Measurements from ENCODE around the gene DACT2. TPM values are rescaled to one million over a fixed set of nuclear protein-coding genes. Genes with fewer than 3 reads are reported as not detected.
"Not testable (repeated sequence)": the region's sequence is repeated elsewhere in the genome, so short reads cannot be mapped to it uniquely, and the experiment has no call there.

The DACT2 gene
- total RNA-seq, 1 donor from 2014 or later, result 2.3 TPM

- Mint-ChIP-seq H3K4me1 (ENCODE audit: low read depth) (no peaks in the 10 kb centered on the region), H3K36me3 (ENCODE audit: low read depth) (no peaks in the 10 kb centered on the region), H3K27me3 (ENCODE audit: insufficient read depth) (peaks cover 13% of the 10 kb centered on the region), H3K4me3 (no peak overlapping the region), H3K27ac (no peak overlapping the region), H3K9me3 (no peaks in the 10 kb centered on the region)
- DNase-seq (ENCODE audit: low spot score), result no peak
- intact Hi-C loops (cut with micrococcal nuclease), result no loop called here
Observed at GRCh38 chr6:168330403-168330802, 10.8 kb upstream of the DACT2 start.

- intact Hi-C loops (cut with micrococcal nuclease), result no loop called here
- no peaks in the 10 kb centered on the region for H3K36me3 Mint-ChIP-seq (ENCODE audit: low read depth)
- H3K4me1 Mint-ChIP-seq (ENCODE audit: low read depth), result no peaks in the 10 kb centered on the region
- peaks cover 16% of the 10 kb centered on the region for H3K27me3 Mint-ChIP-seq (ENCODE audit: insufficient read depth)
- no peak overlapping the region for H3K27ac Mint-ChIP-seq
- H3K9me3 Mint-ChIP-seq, result no peaks in the 10 kb centered on the region
- DNase-seq (ENCODE audit: low spot score), result no peak
- no peak overlapping the region for H3K4me3 Mint-ChIP-seq
Observed at GRCh38 chr6:168328086-168328485, 8.5 kb upstream of the DACT2 start.

GRCh38 chr6:168326294-168327261 is 7.0 kb upstream of the DACT2 start:
- Mint-ChIP-seq H3K4me3 (no peak overlapping the region), H3K27me3 (ENCODE audit: insufficient read depth) (peaks cover 18% of the 10 kb centered on the region), H3K36me3 (ENCODE audit: low read depth) (no peaks in the 10 kb centered on the region), H3K9me3 (no peaks in the 10 kb centered on the region), H3K27ac (no peak overlapping the region), H3K4me1 (ENCODE audit: low read depth) (no peaks in the 10 kb centered on the region)
- DNase-seq (ENCODE audit: low spot score), result no peak
- intact Hi-C loops (cut with micrococcal nuclease), result no loop called here

GRCh38 chr6:168322966-168323365 is 3.4 kb upstream of the DACT2 start:
- DNase-seq (ENCODE audit: low spot score), result no peak
- H3K9me3 Mint-ChIP-seq, result peaks cover 6% of the 10 kb centered on the region
- intact Hi-C loops (cut with micrococcal nuclease), result no loop called here
- H3K36me3 Mint-ChIP-seq (ENCODE audit: low read depth), result no peaks in the 10 kb centered on the region
- no peak overlapping the region for H3K4me3 Mint-ChIP-seq
- H3K4me1 Mint-ChIP-seq (ENCODE audit: low read depth), result no peaks in the 10 kb centered on the region
- H3K27me3 Mint-ChIP-seq (ENCODE audit: insufficient read depth), result peaks cover 35% of the 10 kb centered on the region
- H3K27ac Mint-ChIP-seq, result no peak overlapping the region

- Mint-ChIP-seq H3K4me3 (no peak overlapping the region), H3K9me3 (peaks cover 6% of the 10 kb centered on the region), H3K36me3 (ENCODE audit: low read depth) (no peaks in the 10 kb centered on the region), H3K4me1 (ENCODE audit: low read depth) (no peaks in the 10 kb centered on the region), H3K27ac (no peak overlapping the region), H3K27me3 (ENCODE audit: insufficient read depth) (peaks cover 28% of the 10 kb centered on the region)
- no peak for DNase-seq (ENCODE audit: low spot score)
- intact Hi-C loops (cut with micrococcal nuclease), result no loop called here
Observed at GRCh38 chr6:168320634-168321033, 1.1 kb upstream of the DACT2 start.

- intact Hi-C loops (cut with micrococcal nuclease), result no loop called here
- Mint-ChIP-seq H3K4me3 (no peak overlapping the region), H3K9me3 (peaks cover 6% of the 10 kb centered on the region), H3K36me3 (ENCODE audit: low read depth) (no peaks in the 10 kb centered on the region), H3K27me3 (ENCODE audit: insufficient read depth) (peaks cover 32% of the 10 kb centered on the region), H3K4me1 (ENCODE audit: low read depth) (no peaks in the 10 kb centered on the region), H3K27ac (no peak overlapping the region)
- no peak for DNase-seq (ENCODE audit: low spot score)
Observed at GRCh38 chr6:168318579-168319278, 848 bp downstream of the DACT2 start.

- Mint-ChIP-seq H3K4me3 (no peak overlapping the region), H3K4me1 (ENCODE audit: low read depth) (no peaks in the 10 kb centered on the region)
Observed at GRCh38 chr6:168318090-168318489, 1.5 kb downstream of the DACT2 start.

GRCh38 chr6:168315596-168315995 is 4.0 kb downstream of the DACT2 start:
- no peaks in the 10 kb centered on the region for H3K36me3 Mint-ChIP-seq (ENCODE audit: low read depth)

More at GRCh38 chr6:168318090-168318489, 1.5 kb downstream of the DACT2 start:
- peaks cover 33% of the 10 kb centered on the region for H3K27me3 Mint-ChIP-seq (ENCODE audit: insufficient read depth)
- no peak for DNase-seq (ENCODE audit: low spot score)
- H3K27ac Mint-ChIP-seq, result no peak overlapping the region
- intact Hi-C loops (cut with micrococcal nuclease), result no loop called here
- peaks cover 6% of the 10 kb centered on the region for H3K9me3 Mint-ChIP-seq
- no peaks in the 10 kb centered on the region for H3K36me3 Mint-ChIP-seq (ENCODE audit: low read depth)

GRCh38 chr6:168314948-168315347 is 4.6 kb downstream of the DACT2 start:
- H3K27ac Mint-ChIP-seq, result no peak overlapping the region
- intact Hi-C loops (cut with micrococcal nuclease), result no loop called here
- H3K9me3 Mint-ChIP-seq, result no peaks in the 10 kb centered on the region
- no peaks in the 10 kb centered on the region for H3K4me1 Mint-ChIP-seq (ENCODE audit: low read depth)
- H3K4me3 Mint-ChIP-seq, result no peak overlapping the region
- DNase-seq (ENCODE audit: low spot score), result no peak
- no peaks in the 10 kb centered on the region for H3K36me3 Mint-ChIP-seq (ENCODE audit: low read depth)
- H3K27me3 Mint-ChIP-seq (ENCODE audit: insufficient read depth), result peaks cover 22% of the 10 kb centered on the region

More at GRCh38 chr6:168315596-168315995, 4.0 kb downstream of the DACT2 start:
- Mint-ChIP-seq H3K9me3 (peaks cover under 1% of the 10 kb centered on the region), H3K27me3 (ENCODE audit: insufficient read depth) (peaks cover 24% of the 10 kb centered on the region), H3K4me1 (ENCODE audit: low read depth) (no peaks in the 10 kb centered on the region), H3K4me3 (no peak overlapping the region), H3K27ac (no peak overlapping the region)
- intact Hi-C loops (cut with micrococcal nuclease), result no loop called here
- DNase-seq (ENCODE audit: low spot score), result no peak

- H3K9me3 Mint-ChIP-seq, result no peaks in the 10 kb centered on the region
- H3K36me3 Mint-ChIP-seq (ENCODE audit: low read depth), result no peaks in the 10 kb centered on the region
- no peak overlapping the region for H3K4me3 Mint-ChIP-seq
- peaks cover 22% of the 10 kb centered on the region for H3K27me3 Mint-ChIP-seq (ENCODE audit: insufficient read depth)
- H3K27ac Mint-ChIP-seq, result no peak overlapping the region
- intact Hi-C loops (cut with micrococcal nuclease), result no loop called here
- H3K4me1 Mint-ChIP-seq (ENCODE audit: low read depth), result no peaks in the 10 kb centered on the region
- no peak for DNase-seq (ENCODE audit: low spot score)
Observed at GRCh38 chr6:168314021-168314420, 5.6 kb downstream of the DACT2 start.

- Mint-ChIP-seq H3K36me3 (ENCODE audit: low read depth) (no peaks in the 10 kb centered on the region), H3K9me3 (no peaks in the 10 kb centered on the region), H3K27me3 (ENCODE audit: insufficient read depth) (peaks cover 19% of the 10 kb centered on the region), H3K4me1 (ENCODE audit: low read depth) (no peaks in the 10 kb centered on the region), H3K4me3 (no peak overlapping the region), H3K27ac (no peak overlapping the region)
- DNase-seq (ENCODE audit: low spot score), result no peak
- intact Hi-C loops (cut with micrococcal nuclease), result no loop called here
Observed at GRCh38 chr6:168313431-168314011, 6.1 kb downstream of the DACT2 start.

GRCh38 chr6:168312125-168312507 is 7.5 kb downstream of the DACT2 start:
- H3K36me3 Mint-ChIP-seq (ENCODE audit: low read depth); H3K9me3 Mint-ChIP-seq; H3K4me3 Mint-ChIP-seq; intact Hi-C loops (cut with micrococcal nuclease); DNase-seq (ENCODE audit: low spot score); H3K4me1 Mint-ChIP-seq (ENCODE audit: low read depth); H3K27ac Mint-ChIP-seq: not testable (repeated sequence)
- peaks cover 13% of the 10 kb centered on the region for H3K27me3 Mint-ChIP-seq (ENCODE audit: insufficient read depth)
